ENCODE data around the gene NAV3.

DNA sequence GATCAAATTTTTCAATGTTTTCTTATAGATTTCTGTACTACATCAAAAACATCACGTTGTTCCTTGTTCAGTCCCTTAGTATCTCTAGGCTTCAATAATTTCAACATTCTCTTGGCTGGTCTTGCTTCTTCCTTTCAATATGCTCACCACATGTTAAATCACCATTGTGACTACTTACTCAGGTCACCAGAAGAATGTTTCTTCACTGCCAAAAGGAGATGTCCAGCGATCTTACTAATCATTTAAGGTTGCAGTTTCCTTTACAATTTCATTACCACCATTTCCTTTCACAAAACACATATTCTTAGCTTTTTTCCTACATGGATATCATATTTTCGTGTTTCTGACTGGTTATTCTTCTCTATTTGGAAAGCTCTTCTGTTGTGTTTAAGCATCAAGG is 363.8 kb downstream of the NAV3 start:
- TF ChIP-seq CTCF (IDR thresholded peaks at IDR 0.05) (no peak), POLR2A (IDR thresholded peaks at IDR 0.05) (no peak)

Data from gastroesophageal sphincter (tissue), 3 donors.